Fibroblast of lung (primary cell): ENCODE data around the gene GPD1L. TPM values are rescaled to one million over a fixed set of nuclear protein-coding genes. Genes with fewer than 3 reads are reported as not detected.

ENCODE experiments used
- DNase-seq, 2 donors: peaks; one replicate each; pipeline versions ENCODE4 v3.0.0 to v3.0.0-alpha.2; 2010; ENCODE audit warnings: low read depth in 2 of 2
- H2AFZ ChIP-seq: 2 replicates; pipeline ENCODE4 v1.5.1; 2012; ENCODE audit warnings: low read length, control low read depth, inconsistent platforms
- H3K27ac ChIP-seq: 2 replicates; pipeline ENCODE4 v1.5.1; 2011; ENCODE audit warnings: low read length, control low read depth; ENCODE audit not compliant: insufficient read depth
- H3K27me3 ChIP-seq: 2 replicates; pipeline ENCODE4 v1.5.1; 2011; ENCODE audit warnings: mild to moderate bottlenecking, low read length; ENCODE audit not compliant: control insufficient read depth, insufficient read depth
- H3K36me3 ChIP-seq: 2 replicates; pipeline ENCODE4 v1.5.1; 2011; ENCODE audit warnings: low read length; ENCODE audit not compliant: control insufficient read depth, insufficient read depth
- H3K4me1 ChIP-seq: 2 replicates; pipeline ENCODE4 v1.5.1; 2011; ENCODE audit warnings: low read length; ENCODE audit not compliant: control insufficient read depth, insufficient read depth; ENCODE audit errors: extremely low read depth
- H3K4me2 ChIP-seq: 2 replicates; pipeline ENCODE4 v1.5.1; 2011; ENCODE audit warnings: low read length, control low read depth; ENCODE audit not compliant: insufficient read depth; ENCODE audit errors: extremely low read depth
- H3K4me3 ChIP-seq, 4 experiments: fragments of 200-600 bp in 1 of 4; sonication (generic) in 1 of 4; replicated peaks in 1 of 4; 2 replicates each; pipeline ENCODE4 v1.5.1; 2011 to 2016; ENCODE audit warnings: low read length in 4 of 4, low read depth in 3 of 4, mild to moderate bottlenecking in 3 of 4, control low read depth in 2 of 4, inconsistent platforms in 1 of 4, mixed read lengths in 1 of 4; ENCODE audit not compliant: insufficient read depth in 1 of 4; ENCODE audit errors: control extremely low read depth in 1 of 4
- H3K79me2 ChIP-seq: 2 replicates; pipeline ENCODE4 v1.5.1; 2012; ENCODE audit warnings: mild to moderate bottlenecking, low read length, inconsistent platforms; ENCODE audit not compliant: control insufficient read depth, insufficient read depth
- H3K9ac ChIP-seq: 2 replicates; pipeline ENCODE4 v1.5.1; 2011; ENCODE audit warnings: mild to moderate bottlenecking, low read length, control low read depth; ENCODE audit not compliant: insufficient read depth
- H3K9me3 ChIP-seq: 2 replicates; pipeline ENCODE4 v1.5.1; 2012; ENCODE audit warnings: low read depth, low read length; ENCODE audit not compliant: control insufficient read depth, insufficient read depth
- H4K20me1 ChIP-seq: 2 replicates; pipeline ENCODE4 v1.5.1; 2011; ENCODE audit warnings: low read length; ENCODE audit not compliant: control insufficient read depth, insufficient read depth; ENCODE audit errors: extremely low read depth
- EZH2 ChIP-seq: IDR thresholded peaks from 2 replicates; pipeline ENCODE4 v1.5.1; 2012; ENCODE audit warnings: low read length, control low read depth, mild to moderate bottlenecking; ENCODE audit errors: missing control alignments
- polyA plus RNA-seq, 2 donors: library from polyadenylated mRNA; depleted of rRNA in 1 of 2; stranded (reverse) in 1 of 2; unstranded in 1 of 2; fragments of >200 nt; gene quantifications; 2 replicates each; pipeline ENCODE4 v1.2.1, GENCODE V29; 2011 to 2012; ENCODE audit warnings: missing spikeins in 1 of 2
- total RNA-seq: library from RNA; depleted of rRNA; stranded (reverse); fragments of >200 nt; gene quantifications from 2 replicates; pipeline ENCODE4 v1.2.1, GENCODE V29; 2014
- TF ChIP-seq, protein P1 (sequence below), 2 donors: IDR thresholded peaks in 1 of 2; conservative IDR thresholded peaks in 1 of 2; 1 replicate in 1 of 2; 2 replicates in 1 of 2; pipeline ENCODE4 v1.5.1; 2011 to 2012; ENCODE audit warnings: low read length in 2 of 2, control low read depth in 1 of 2, inconsistent platforms in 1 of 2, low read depth in 1 of 2, mild to moderate bottlenecking in 1 of 2

The GPD1L gene
- total and polyA plus RNA-seq, 2 donors (not counting 1 experiment from before 2014, with no cell fraction given): 5.8 to 15.0 TPM

DNA sequence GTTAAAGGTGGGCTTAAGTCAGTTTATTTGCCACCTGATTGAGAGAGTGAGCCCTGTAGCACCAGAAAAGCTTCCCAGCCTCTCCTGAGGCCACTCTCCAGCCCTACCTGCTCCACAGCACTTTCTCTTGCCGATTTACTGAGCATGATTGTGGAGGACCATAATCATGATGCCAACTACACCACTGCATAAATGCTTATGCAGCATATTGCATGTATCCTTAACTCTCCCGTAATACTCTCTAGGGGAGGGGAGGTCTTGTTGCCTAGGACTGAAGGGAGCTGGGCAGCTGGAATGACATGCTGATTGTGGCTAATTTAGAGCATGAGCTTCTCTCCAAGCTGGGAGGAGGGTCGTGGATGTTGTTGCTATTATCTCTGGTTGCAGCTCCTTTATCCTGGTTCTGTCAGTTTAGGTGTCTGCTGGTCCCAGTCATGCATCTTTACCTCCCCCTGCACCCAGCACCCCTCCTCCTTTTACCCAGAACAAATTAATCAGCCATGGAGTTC, 54.3 kb downstream of the GPD1L start:
- H3K4me1 ChIP-seq: no peaks in the 10 kb centered on the region
- no peaks in the 10 kb centered on the region for H3K79me2 ChIP-seq
- H4K20me1 ChIP-seq: no peaks in the 10 kb centered on the region
- no peaks in the 10 kb centered on the region for H3K36me3 ChIP-seq
- H3K27me3 ChIP-seq: no peaks in the 10 kb centered on the region
- no peak overlapping the region for H3K4me3 ChIP-seq
- no peak overlapping the region for H3K27ac ChIP-seq
- H3K9ac ChIP-seq: no peak overlapping the region
- no peak overlapping the region for H2AFZ ChIP-seq
- no peaks in the 10 kb centered on the region for H3K9me3 ChIP-seq
- no peak for DNase-seq
- no peak for TF ChIP-seq EZH2
- TF ChIP-seq, protein P1, sequence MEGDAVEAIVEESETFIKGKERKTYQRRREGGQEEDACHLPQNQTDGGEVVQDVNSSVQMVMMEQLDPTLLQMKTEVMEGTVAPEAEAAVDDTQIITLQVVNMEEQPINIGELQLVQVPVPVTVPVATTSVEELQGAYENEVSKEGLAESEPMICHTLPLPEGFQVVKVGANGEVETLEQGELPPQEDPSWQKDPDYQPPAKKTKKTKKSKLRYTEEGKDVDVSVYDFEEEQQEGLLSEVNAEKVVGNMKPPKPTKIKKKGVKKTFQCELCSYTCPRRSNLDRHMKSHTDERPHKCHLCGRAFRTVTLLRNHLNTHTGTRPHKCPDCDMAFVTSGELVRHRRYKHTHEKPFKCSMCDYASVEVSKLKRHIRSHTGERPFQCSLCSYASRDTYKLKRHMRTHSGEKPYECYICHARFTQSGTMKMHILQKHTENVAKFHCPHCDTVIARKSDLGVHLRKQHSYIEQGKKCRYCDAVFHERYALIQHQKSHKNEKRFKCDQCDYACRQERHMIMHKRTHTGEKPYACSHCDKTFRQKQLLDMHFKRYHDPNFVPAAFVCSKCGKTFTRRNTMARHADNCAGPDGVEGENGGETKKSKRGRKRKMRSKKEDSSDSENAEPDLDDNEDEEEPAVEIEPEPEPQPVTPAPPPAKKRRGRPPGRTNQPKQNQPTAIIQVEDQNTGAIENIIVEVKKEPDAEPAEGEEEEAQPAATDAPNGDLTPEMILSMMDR (conservative IDR thresholded peaks at IDR 0.05 in 1 of 2, IDR thresholded peaks at IDR 0.05 in 1 of 2; ENCODE audit: low read depth in 1 of 2, low read length in 2 of 2): no peak
- no peak overlapping the region for H3K4me2 ChIP-seq

DNA sequence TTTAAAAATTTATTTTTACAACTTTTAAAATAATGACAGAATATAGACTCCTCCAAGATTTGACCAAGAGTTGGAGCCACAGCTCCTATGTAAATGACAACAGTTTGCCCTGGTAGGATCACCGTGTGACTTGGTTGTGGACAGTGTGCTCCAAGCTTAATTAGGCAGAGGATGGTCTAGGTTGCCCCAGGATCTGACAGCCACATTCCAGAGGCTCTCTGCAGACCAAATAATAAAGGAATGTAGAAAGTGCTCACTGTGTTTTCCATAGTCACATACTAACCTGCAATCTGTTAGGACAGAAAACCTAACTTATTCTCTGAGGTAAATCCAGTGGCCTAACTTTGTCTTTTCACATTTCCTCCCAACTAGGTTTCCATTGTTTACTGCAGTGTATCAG, 59.0 kb downstream of the GPD1L start:
- Histone ChIP-seq H3K79me2 (no peaks in the 10 kb centered on the region), H3K4me3 (no peak overlapping the region), H3K9ac (no peak overlapping the region), H3K4me2 (no peak overlapping the region), H3K9me3 (no peaks in the 10 kb centered on the region), H4K20me1 (no peaks in the 10 kb centered on the region), H3K4me1 (no peaks in the 10 kb centered on the region), H3K36me3 (no peaks in the 10 kb centered on the region), H2AFZ (no peak overlapping the region), H3K27ac (no peak overlapping the region), H3K27me3 (no peaks in the 10 kb centered on the region)
- DNase-seq: no peak
- no peak for TF ChIP-seq EZH2
- TF ChIP-seq, protein P1 (conservative IDR thresholded peaks at IDR 0.05 in 1 of 2, IDR thresholded peaks at IDR 0.05 in 1 of 2; ENCODE audit: low read depth in 1 of 2, low read length in 2 of 2): no peak

DNA sequence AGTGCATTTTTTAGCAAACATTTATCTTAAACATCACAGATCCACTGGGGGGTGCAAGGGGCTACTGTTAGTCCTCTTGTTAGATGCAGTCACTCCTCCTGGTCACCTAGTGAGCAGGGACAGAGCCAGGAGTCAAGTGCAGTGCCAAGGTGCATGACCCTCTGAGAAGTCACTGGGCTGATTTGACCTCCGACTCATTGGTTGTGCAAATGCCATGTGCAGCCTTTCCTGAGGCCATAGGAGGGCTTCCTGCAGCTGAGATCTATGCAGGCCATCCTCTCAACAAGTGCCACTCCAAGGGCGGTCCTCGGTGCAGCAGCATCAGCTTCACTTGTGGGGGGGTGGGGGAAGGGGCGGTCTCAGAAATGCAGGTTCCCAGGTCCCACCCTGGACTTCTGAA, 60.2 kb downstream of the GPD1L start:
- H3K27ac ChIP-seq: no peak overlapping the region
- H3K9ac ChIP-seq: no peak overlapping the region
- H3K4me2 ChIP-seq: no peak overlapping the region
- TF ChIP-seq EZH2: no peak
- no peaks in the 10 kb centered on the region for H4K20me1 ChIP-seq
- no peaks in the 10 kb centered on the region for H3K36me3 ChIP-seq
- H2AFZ ChIP-seq: no peak overlapping the region
- no peaks in the 10 kb centered on the region for H3K4me1 ChIP-seq
- DNase-seq: no peak
- no peak overlapping the region for H3K4me3 ChIP-seq
- no peaks in the 10 kb centered on the region for H3K27me3 ChIP-seq
- H3K9me3 ChIP-seq: no peaks in the 10 kb centered on the region
- H3K79me2 ChIP-seq: no peaks in the 10 kb centered on the region
